CD4-positive, alpha-beta T cell treated with Interleukin-1 beta for 1 hour (primary cell): ENCODE results near the gene CPNE4.

Experiments used
- DNase-seq, 2 donors: peaks; one replicate each; pipeline ENCODE4 v3.0.0-alpha.2; 2020 to 2022

Gene CPNE4

GRCh38 chr3:131795390-131796090 is 239.3 kb downstream of the CPNE4 start:
- peak in 1 of 2 donors; percentile 11 for DNase-seq

- DNase-seq, result peak; percentile 1 to 34
These were observed 239.9 kb downstream of the CPNE4 start for GRCh38 chr3:131794766-131795388.

GRCh38 chr3:131793870-131794269 is 240.9 kb downstream of the CPNE4 start:
- DNase-seq, result no peak

GRCh38 chr3:131789188-131789587 is 245.6 kb downstream of the CPNE4 start:
- DNase-seq, result no peak

- no peak for DNase-seq
These were observed 248.4 kb downstream of the CPNE4 start for GRCh38 chr3:131786386-131786785.

- DNase-seq, result no peak
These were observed 252.1 kb downstream of the CPNE4 start for GRCh38 chr3:131782751-131783150.

- DNase-seq, result no peak
These were observed 256.3 kb downstream of the CPNE4 start for GRCh38 chr3:131778526-131778925.

- DNase-seq, result no peak
These were observed 259.2 kb downstream of the CPNE4 start for GRCh38 chr3:131775650-131776049.

- DNase-seq, result no peak
These were observed 262.4 kb downstream of the CPNE4 start for GRCh38 chr3:131772269-131773026.

GRCh38 chr3:131762981-131763564 is 271.7 kb downstream of the CPNE4 start:
- DNase-seq, result no peak

GRCh38 chr3:131756405-131756804 is 278.4 kb downstream of the CPNE4 start:
- DNase-seq, result no peak

GRCh38 chr3:131755380-131755779 is 279.4 kb downstream of the CPNE4 start:
- no peak for DNase-seq

- no peak for DNase-seq
These were observed 284.6 kb downstream of the CPNE4 start for GRCh38 chr3:131750256-131750655.

- no peak for DNase-seq
These were observed 285.0 kb downstream of the CPNE4 start for GRCh38 chr3:131749826-131750225.

- no peak for DNase-seq
These were observed 287.3 kb downstream of the CPNE4 start for GRCh38 chr3:131747466-131747865.

- DNase-seq, result no peak
These were observed 290.0 kb downstream of the CPNE4 start for GRCh38 chr3:131744765-131745164.

- DNase-seq, result no peak
These were observed 291.7 kb downstream of the CPNE4 start for GRCh38 chr3:131743126-131743525.

- no peak for DNase-seq
These were observed 295.6 kb downstream of the CPNE4 start for GRCh38 chr3:131739211-131739610.

GRCh38 chr3:131738095-131738494 is 296.7 kb downstream of the CPNE4 start:
- DNase-seq, result no peak

GRCh38 chr3:131735544-131735943 is 299.3 kb downstream of the CPNE4 start:
- no peak for DNase-seq

GRCh38 chr3:131735116-131735515 is 299.7 kb downstream of the CPNE4 start:
- no peak for DNase-seq

- no peak for DNase-seq
These were observed 301.6 kb downstream of the CPNE4 start for GRCh38 chr3:131733086-131733841.

GRCh38 chr3:131731709-131732108 is 303.1 kb downstream of the CPNE4 start:
- no peak for DNase-seq
